ENCODE data around the gene USH1C. TPM values are rescaled to one million over a fixed set of nuclear protein-coding genes. Genes with fewer than 3 reads are reported as not detected.
A peak's percentile ranks its signal among the peaks of the same experiment; 100 is the strongest.

Gene USH1C
- total and polyA plus RNA-seq, 4 donors = 0.10 to 0.55 (median 0.13) TPM

GRCh38 chr11:17560281-17561110, 16.3 kb upstream of the USH1C start:
- Histone ChIP-seq H3K9ac (ENCODE audit: insufficient read depth in 1 of 2, low read length in 2 of 2) (no peak overlapping the region), H3K4me3 (no peak overlapping the region), H3K4me1 (ENCODE audit: control insufficient read depth in 5 of 5, insufficient read depth in 5 of 5, low read length in 5 of 5) (peaks cover 0 to 3% (median 0%) of the 10 kb centered on the region in 5 donors), H3K27me3 (ENCODE audit: control insufficient read depth in 3 of 3, insufficient read depth in 3 of 3, low read length in 2 of 3) (no peaks in the 10 kb centered on the region), H3K36me3 (ENCODE audit: control insufficient read depth in 4 of 4, insufficient read depth in 4 of 4, low read length in 4 of 4) (no peaks in the 10 kb centered on the region), H3K27ac (ENCODE audit: low read depth in 1 of 2, low read length in 1 of 2) (no peak overlapping the region), H3K9me3 (ENCODE audit: control insufficient read depth in 4 of 4, insufficient read depth in 3 of 4, low read length in 3 of 4) (no peaks in the 10 kb centered on the region)
- DNase-seq (peak in 1 of 3 donors; percentile 10), ATAC-seq (ENCODE audit: insufficient read depth, low FRiP score) (no peak)
- WGBS, 2 donors = 65 to 75% methylated on average over 12 of the region's 12 CpGs
- no peak for TF ChIP-seq CTCF (IDR thresholded peaks at IDR 0.05; ENCODE audit: control extremely low read depth, extremely low read depth)

GRCh38 chr11:17559341-17560087, 15.3 kb upstream of the USH1C start:
- no peak for TF ChIP-seq CTCF (IDR thresholded peaks at IDR 0.05; ENCODE audit: control extremely low read depth, extremely low read depth)
- no peaks in the 10 kb centered on the region for H3K27me3 ChIP-seq (ENCODE audit: control insufficient read depth in 3 of 3, insufficient read depth in 3 of 3, low read length in 2 of 3)
- H3K9me3 ChIP-seq (ENCODE audit: control insufficient read depth in 4 of 4, insufficient read depth in 3 of 4, low read length in 3 of 4) = no peaks in the 10 kb centered on the region
- 85 to 89% methylated on average over 9 of the region's 9 CpGs for WGBS, 2 donors
- H3K4me3 ChIP-seq = no peak overlapping the region
- no peaks in the 10 kb centered on the region for H3K36me3 ChIP-seq (ENCODE audit: control insufficient read depth in 4 of 4, insufficient read depth in 4 of 4, low read length in 4 of 4)
- DNase-seq (peak in 1 of 3 donors; percentile 2), ATAC-seq (ENCODE audit: insufficient read depth, low FRiP score) (no peak)
- no peak overlapping the region for H3K9ac ChIP-seq (ENCODE audit: insufficient read depth in 1 of 2, low read length in 2 of 2)
- peaks cover 0 to 3% (median 0%) of the 10 kb centered on the region in 5 donors for H3K4me1 ChIP-seq (ENCODE audit: control insufficient read depth in 5 of 5, insufficient read depth in 5 of 5, low read length in 5 of 5)
- no peak overlapping the region for H3K27ac ChIP-seq (ENCODE audit: low read depth in 1 of 2, low read length in 1 of 2)

GRCh38 chr11:17558916-17559315, 14.7 kb upstream of the USH1C start:
- Histone ChIP-seq H3K9ac (ENCODE audit: insufficient read depth in 1 of 2, low read length in 2 of 2) (no peak overlapping the region), H3K4me1 (ENCODE audit: control insufficient read depth in 5 of 5, insufficient read depth in 5 of 5, low read length in 5 of 5) (peaks cover 0 to 3% (median 0%) of the 10 kb centered on the region in 5 donors), H3K4me3 (no peak overlapping the region), H3K36me3 (ENCODE audit: control insufficient read depth in 4 of 4, insufficient read depth in 4 of 4, low read length in 4 of 4) (no peaks in the 10 kb centered on the region), H3K27ac (ENCODE audit: low read depth in 1 of 2, low read length in 1 of 2) (no peak overlapping the region), H3K9me3 (ENCODE audit: control insufficient read depth in 4 of 4, insufficient read depth in 3 of 4, low read length in 3 of 4) (no peaks in the 10 kb centered on the region), H3K27me3 (ENCODE audit: control insufficient read depth in 3 of 3, insufficient read depth in 3 of 3, low read length in 2 of 3) (no peaks in the 10 kb centered on the region)
- WGBS, 2 donors = 93 to 94% methylated on average over 9 of the region's 9 CpGs
- ATAC-seq (ENCODE audit: insufficient read depth, low FRiP score) (no peak), DNase-seq (no peak)
- no peak for TF ChIP-seq CTCF (IDR thresholded peaks at IDR 0.05; ENCODE audit: control extremely low read depth, extremely low read depth)

Measured in lung (tissue), 12 donors.